Measurements from ENCODE around the gene FAM72A.
"Not testable (repeated sequence)": the region's sequence is repeated elsewhere in the genome, so short reads cannot be mapped to it uniquely, and the experiment has no call there.

FAM72A gene

DNA sequence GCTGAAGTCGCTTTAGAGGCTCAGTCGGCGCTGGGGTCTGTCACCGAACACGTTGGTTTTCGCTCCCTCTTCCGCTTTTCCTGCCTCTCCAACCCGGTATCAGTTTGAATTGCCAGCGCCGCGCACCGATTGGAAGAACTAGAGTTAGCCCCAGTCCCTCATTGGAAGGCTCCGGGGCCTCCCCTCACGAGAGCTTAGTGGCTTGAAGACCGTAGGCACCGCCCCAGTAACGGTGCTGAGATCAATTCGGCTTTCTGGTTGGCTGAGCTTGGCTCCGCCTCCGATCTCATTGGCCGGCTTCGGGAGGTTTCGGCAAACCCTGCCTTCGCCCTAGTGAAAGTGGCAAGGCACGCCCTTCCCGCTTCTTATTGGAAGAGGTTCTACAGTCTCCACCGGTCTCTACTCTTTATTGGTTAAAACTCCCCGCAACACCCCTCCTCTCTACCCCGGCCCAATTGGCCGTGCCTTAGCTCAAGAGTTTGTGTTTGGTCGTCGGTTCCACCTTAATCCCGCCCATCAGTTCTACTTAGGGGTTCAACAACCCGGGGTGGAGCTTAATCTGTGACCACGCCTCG lies at the start of gene FAM72A:
Gene FAM72A, minus strand, starts transcription at position 51 of the 575 bp plus-strand sequence. CDS start 814 bp downstream, outside the sequence.
- peak; percentile 96 for DNase-seq

GRCh38 chr1:206250953-206251681 lies 48.5 kb upstream of the FAM72A start:
- not testable (repeated sequence) for DNase-seq

- not testable (repeated sequence) for DNase-seq
These were observed 43.7 kb upstream of the FAM72A start for GRCh38 chr1:206246129-206246886.

- DNase-seq = not testable (repeated sequence)
These were observed 42.8 kb upstream of the FAM72A start for GRCh38 chr1:206245479-206245878.

DNA sequence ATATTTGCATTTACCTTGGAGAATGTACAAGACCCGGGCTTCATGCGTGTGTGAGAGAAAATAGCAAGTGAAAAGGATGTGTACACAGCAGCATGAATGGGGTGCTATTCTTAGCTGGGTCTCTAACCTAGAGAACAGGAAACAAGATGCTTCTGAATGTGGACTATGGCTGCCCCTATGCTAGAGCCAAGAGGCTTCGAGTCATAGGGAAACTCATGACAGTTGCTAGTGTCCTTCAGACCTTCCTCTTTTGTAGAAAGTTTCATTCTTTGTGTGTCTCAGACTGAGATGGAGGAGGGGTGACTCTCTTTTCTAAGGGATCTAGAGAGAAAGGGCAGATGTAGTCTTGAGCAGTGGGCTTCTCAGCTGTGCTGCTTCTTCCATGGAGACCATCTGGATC lies 40.7 kb upstream of the FAM72A start:
- DNase-seq = not testable (repeated sequence)

DNA sequence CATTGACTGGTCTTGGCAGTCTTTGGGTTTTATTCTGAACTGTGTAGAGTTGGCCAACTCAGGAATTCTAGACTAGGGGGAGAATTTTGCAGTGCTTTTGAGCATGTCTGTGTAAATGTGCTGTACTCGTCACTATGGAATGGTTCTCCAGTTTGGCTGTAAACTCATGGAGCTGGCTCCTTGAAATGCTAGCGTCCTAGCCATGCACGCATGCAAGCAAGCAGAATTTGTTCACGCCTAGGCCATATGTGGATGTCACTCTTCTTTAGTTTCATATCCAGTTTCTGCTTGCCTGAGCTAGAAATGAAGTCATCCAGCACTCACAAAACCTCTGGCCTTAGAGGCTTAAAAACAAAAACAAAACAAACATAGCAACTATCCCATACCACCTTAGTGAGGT lies 37.6 kb upstream of the FAM72A start:
- not testable (repeated sequence) for DNase-seq

GRCh38 chr1:206235190-206235589 lies 32.6 kb upstream of the FAM72A start:
- DNase-seq = not testable (repeated sequence)

- not testable (repeated sequence) for DNase-seq
These were observed 31.7 kb upstream of the FAM72A start for GRCh38 chr1:206234189-206234916.

- not testable (repeated sequence) for DNase-seq
These were observed 30.5 kb upstream of the FAM72A start for GRCh38 chr1:206232970-206233645.

GRCh38 chr1:206231989-206232388 lies 29.4 kb upstream of the FAM72A start:
- DNase-seq = not testable (repeated sequence)

DNA sequence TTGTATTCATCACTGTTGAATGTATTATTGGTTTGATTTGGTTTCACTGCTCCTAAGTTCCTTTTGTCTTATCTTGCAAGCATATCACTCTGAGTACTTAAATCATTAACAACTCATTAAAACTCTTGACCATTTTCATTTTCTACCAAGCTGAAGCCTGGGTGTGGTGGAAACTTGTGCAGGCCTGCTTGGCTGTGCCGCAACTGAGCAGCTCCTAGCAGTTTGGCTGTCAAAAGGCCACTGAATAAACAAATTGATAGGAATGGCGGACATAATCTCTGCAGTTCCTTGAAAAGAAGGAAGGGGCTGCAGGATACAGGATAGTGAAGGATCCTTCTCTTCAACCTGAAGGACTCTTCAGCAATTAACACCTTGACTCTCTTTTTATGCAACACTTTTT lies 26.6 kb upstream of the FAM72A start:
- DNase-seq = not testable (repeated sequence)

DNA sequence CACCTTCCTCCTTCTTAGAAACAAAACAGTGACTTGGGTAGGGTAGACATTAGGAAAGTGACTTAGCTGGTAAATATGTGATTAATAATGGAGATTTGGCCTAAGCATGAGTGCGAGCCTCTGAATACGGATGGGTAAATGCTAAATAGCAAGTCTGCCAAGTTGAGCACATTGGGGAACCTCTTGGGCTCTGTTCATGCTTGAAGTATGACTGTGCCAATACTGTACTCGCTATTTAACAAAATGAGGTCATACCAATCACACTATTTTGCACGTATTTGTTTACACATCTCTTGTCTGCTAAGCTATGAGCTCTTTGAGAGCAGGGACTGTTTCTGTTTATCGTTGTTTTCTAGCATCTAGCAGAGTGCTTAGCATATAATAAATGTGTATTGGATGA lies 24.2 kb upstream of the FAM72A start:
- not testable (repeated sequence) for DNase-seq

DNA sequence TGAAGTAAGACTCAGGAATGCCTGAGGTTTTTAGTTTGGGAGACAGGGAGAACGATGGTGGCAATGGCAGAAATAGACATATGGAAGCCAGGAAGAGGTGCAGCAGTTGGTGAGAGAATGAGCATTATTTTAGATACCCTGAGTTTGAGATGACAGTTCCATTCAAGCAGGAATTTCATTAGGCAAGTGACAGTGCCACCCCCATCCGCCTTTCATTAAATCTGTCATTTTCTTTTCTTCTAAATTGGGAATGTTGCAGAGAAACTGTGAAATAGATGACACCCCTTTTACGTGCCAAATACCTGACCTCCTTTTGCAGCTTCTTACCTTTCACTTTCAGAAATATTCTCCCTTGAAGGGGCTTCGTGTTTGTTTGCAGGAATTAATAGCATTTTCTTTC lies 22.7 kb upstream of the FAM72A start:
- DNase-seq = not testable (repeated sequence)

GRCh38 chr1:206224190-206224776 lies 21.6 kb upstream of the FAM72A start:
- DNase-seq = not testable (repeated sequence)

GRCh38 chr1:206221585-206221984 lies 18.9 kb upstream of the FAM72A start:
- not testable (repeated sequence) for DNase-seq

DNA sequence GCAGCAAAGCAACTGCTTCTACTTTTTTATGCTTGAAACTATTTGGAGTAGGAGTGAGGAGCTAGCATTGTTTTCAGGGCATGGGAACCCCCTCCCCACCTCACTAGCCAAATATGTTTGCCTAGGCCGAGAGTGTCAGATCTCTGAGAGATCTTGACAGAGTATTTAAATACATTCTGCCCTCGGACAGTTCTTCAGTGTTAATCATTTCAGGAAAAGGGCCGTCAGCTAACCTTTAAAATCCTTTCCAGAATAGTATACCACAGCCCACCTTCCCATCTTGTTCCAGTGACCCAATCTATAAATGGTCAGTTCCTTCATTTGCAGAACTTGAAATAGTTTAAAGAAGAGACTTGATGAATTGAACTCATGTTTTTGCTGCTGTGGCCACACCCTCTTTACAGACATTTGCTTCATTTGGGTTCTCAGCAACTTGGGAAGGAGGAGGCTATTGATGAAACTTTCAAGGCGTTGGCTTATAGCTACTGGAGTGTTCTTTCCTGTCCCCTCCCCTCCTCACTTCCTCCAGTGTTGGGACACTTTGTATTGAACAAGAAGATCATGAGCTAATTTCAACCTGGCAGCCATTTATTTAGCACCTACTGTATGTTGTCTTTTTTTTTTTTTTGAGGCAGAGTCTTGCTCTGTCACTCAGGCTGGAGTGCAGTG lies 17.8 kb upstream of the FAM72A start:
- DNase-seq = not testable (repeated sequence)

DNA sequence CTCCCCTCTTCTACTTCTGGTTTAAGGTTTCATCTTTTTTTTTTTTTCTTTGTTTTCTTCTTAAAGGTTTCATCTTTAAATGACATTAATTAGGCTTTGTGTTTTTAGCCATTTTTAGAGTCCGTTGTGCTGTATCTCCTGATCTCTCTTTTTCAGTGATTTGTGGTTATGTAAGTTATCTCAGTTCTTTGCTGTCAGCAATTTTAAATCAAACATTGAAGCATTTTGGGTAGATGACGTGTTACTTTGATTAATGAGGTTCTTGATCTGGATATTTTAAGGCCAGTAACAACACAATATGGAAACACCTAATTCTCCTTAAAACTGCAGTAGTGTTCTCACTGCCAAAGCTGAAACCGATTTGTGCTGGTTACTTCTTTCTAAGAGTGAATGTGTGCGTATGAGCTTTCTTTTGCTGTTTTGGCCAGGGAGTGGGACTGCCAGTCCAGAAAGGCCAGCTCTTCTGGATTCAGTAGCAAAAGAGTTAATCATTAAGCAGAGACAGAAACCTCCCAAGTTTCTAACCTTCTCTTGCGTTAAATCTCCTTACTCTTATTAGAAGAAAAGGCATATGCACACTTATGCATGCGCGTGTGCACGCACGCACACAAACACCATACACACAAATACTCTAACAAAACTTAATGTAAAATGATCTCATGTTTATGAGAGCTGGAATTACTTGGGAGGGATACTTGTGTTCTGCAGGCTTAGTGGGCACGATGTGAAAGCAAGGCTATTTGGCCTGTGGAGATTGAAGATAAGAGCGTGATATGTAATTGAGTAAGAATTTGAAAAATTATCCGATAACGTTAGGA lies 17.1 kb upstream of the FAM72A start:
- DNase-seq = not testable (repeated sequence)

DNA sequence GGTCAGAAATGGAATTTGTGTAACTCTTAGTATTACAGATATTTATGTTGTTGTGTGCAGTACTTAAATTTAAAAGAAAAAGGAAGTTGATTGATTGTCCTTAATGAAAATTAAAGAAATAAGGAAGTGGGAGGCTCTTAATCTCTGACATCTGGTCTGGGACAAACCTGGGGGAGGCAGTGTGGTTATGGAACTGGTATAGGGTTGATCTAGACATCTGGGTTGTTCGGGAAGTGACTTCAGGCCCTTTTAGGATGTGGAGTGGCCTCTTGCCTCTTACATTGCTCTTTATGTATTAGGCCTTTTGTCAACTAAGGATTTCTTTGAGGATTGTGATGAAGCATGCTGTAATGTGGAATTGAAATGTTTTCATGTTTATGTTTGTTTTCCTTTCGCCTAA lies 16.1 kb upstream of the FAM72A start:
- DNase-seq = not testable (repeated sequence)

GRCh38 chr1:206218285-206218684 lies 15.6 kb upstream of the FAM72A start:
- DNase-seq = not testable (repeated sequence)

Measured in NCI-H748 treated with DMSO at 0.1 percent for 48 hours (cell line).